Neural cell (in vitro differentiated cells): ENCODE data around the gene FFAR4. TPM values are rescaled to one million over a fixed set of nuclear protein-coding genes. Genes with fewer than 3 reads are reported as not detected.

Experiments
- H2AFZ ChIP-seq: fragments of 200-600, 300-800 bp; sonication (generic), shearing (Covaris generic); 2 replicates; pipeline ENCODE4 v1.6.0; 2014; ENCODE audit warnings: low read depth, mild to moderate bottlenecking, antibody characterized with exemption, low read length, moderate library complexity
- H3F3A ChIP-seq: fragments of 200-600 bp; shearing (Covaris generic); 2 replicates; pipeline ENCODE4 v1.6.1; 2016; ENCODE audit warnings: mild to moderate bottlenecking, moderate library complexity, mixed read lengths, antibody characterized with exemption, low read length; ENCODE audit not compliant: insufficient read depth, poor library complexity, severe bottlenecking
- H3K27ac ChIP-seq: fragments of 200-600, 300-800 bp; sonication (generic), shearing (Covaris generic); 2 replicates; pipeline ENCODE4 v1.5.1; 2014; ENCODE audit warnings: mild to moderate bottlenecking, low read length, moderate library complexity
- H3K27me3 ChIP-seq: fragments of 300-800, 200-600 bp; sonication (generic), shearing (Covaris generic); 2 replicates; pipeline ENCODE4 v1.6.0; 2014; ENCODE audit warnings: mild to moderate bottlenecking, low read depth, low read length, moderate library complexity; ENCODE audit not compliant: insufficient read depth
- H3K36me3 ChIP-seq: fragments of 300-800, 200-600 bp; sonication (generic), shearing (Covaris generic); 2 replicates; pipeline ENCODE4 v1.5.1; 2014; ENCODE audit warnings: mild to moderate bottlenecking, antibody characterized with exemption, low read length, moderate library complexity; ENCODE audit not compliant: insufficient read depth
- H3K4me2 ChIP-seq: fragments of 300-800, 200-600 bp; sonication (generic), shearing (Covaris generic); 2 replicates; pipeline ENCODE4 v1.6.0; 2014; ENCODE audit warnings: mild to moderate bottlenecking, low read length
- H3K4me3 ChIP-seq: fragments of 300-800, 200-600 bp; sonication (generic), shearing (Covaris generic); 2 replicates; pipeline ENCODE4 v1.5.1; 2014; ENCODE audit warnings: mild to moderate bottlenecking, low read length, moderate library complexity
- H3K79me2 ChIP-seq: fragments of 200-600 bp; shearing (Covaris generic); replicated peaks from 2 replicates; pipeline ENCODE4 v1.6.0; 2014; ENCODE audit warnings: mild to moderate bottlenecking, low read length, moderate library complexity; ENCODE audit not compliant: insufficient read depth
- H3K9ac ChIP-seq: fragments of 300-800, 200-600 bp; sonication (generic), shearing (Covaris generic); 2 replicates; pipeline ENCODE4 v1.6.1; 2016; ENCODE audit warnings: mild to moderate bottlenecking, low read length, mixed read lengths
- H3K9me2 ChIP-seq: fragments of 200-600 bp; shearing (Covaris generic); 2 replicates; pipeline ENCODE4 v1.6.1; 2016; ENCODE audit warnings: mild to moderate bottlenecking, low read length, mixed read lengths; ENCODE audit not compliant: insufficient read depth
- H3K9me3 ChIP-seq: fragments of 200-600, 300-800 bp; sonication (generic), shearing (Covaris generic); 2 replicates; pipeline ENCODE4 v1.6.1; 2016; ENCODE audit warnings: mild to moderate bottlenecking, mixed run types, low read length, moderate library complexity, mixed read lengths
- H4K20me1 ChIP-seq: fragments of 200-600 bp; shearing (Covaris generic); 2 replicates; pipeline ENCODE4 v1.6.1; 2016; ENCODE audit warnings: mild to moderate bottlenecking, mixed run types; ENCODE audit not compliant: insufficient read depth
- EP300 ChIP-seq: fragments of 450-650 bp; conservative IDR thresholded peaks from 2 replicates; pipeline ENCODE4 v1.6.1; 2014; ENCODE audit warnings: antibody characterized with exemption, mild to moderate bottlenecking, moderate library complexity; ENCODE audit not compliant: poor library complexity, severe bottlenecking
- EZH2 ChIP-seq: fragments of 200-600, 300-800 bp; shearing (Covaris generic), sonication (generic); IDR thresholded peaks from 2 replicates; pipeline ENCODE4 v1.6.1; 2014; ENCODE audit warnings: antibody characterized with exemption, low read length, borderline replicate concordance, mild to moderate bottlenecking; ENCODE audit not compliant: insufficient read depth, poor library complexity, severe bottlenecking
- MXI1 ChIP-seq: fragments of 450-650 bp; conservative IDR thresholded peaks from 2 replicates; pipeline ENCODE4 v1.6.1; 2014; ENCODE audit warnings: antibody characterized with exemption, mild to moderate bottlenecking; ENCODE audit not compliant: poor library complexity, severe bottlenecking
- POLR2AphosphoS5 ChIP-seq: IDR thresholded peaks from 2 replicates; pipeline ENCODE4 v1.6.1; 2012
- RAD21 ChIP-seq: fragments of 450-650 bp; conservative IDR thresholded peaks from 2 replicates; pipeline ENCODE4 v1.6.1; 2014; ENCODE audit warnings: antibody characterized with exemption, mild to moderate bottlenecking, moderate library complexity
- REST ChIP-seq: IDR thresholded peaks from 2 replicates; pipeline ENCODE4 v1.6.1; 2012; ENCODE audit warnings: borderline replicate concordance
- SMC3 ChIP-seq: fragments of 450-650 bp; conservative IDR thresholded peaks from 2 replicates; pipeline ENCODE4 v1.6.1; 2014; ENCODE audit warnings: antibody characterized with exemption, mild to moderate bottlenecking, moderate library complexity; ENCODE audit not compliant: poor library complexity
- TAF1 ChIP-seq: IDR thresholded peaks from 2 replicates; pipeline ENCODE4 v1.6.1; 2012; ENCODE audit warnings: low read depth
- polyA plus RNA-seq: library from polyadenylated mRNA; depleted of rRNA; stranded (reverse); fragments of >200 nt; gene quantifications from 2 replicates; pipeline ENCODE4 v1.2.3, GENCODE V29; 2014
- TF ChIP-seq, protein P1 (sequence below): fragments of 450-650 bp; IDR thresholded peaks from 2 replicates; pipeline ENCODE4 v1.5.1; 2014; ENCODE audit warnings: antibody characterized with exemption, mild to moderate bottlenecking, moderate library complexity; ENCODE audit not compliant: poor library complexity, severe bottlenecking

The FFAR4 gene
- polyA plus RNA-seq, 1 donor from 2014 or later: not detected

GRCh38 chr10:93614101-93614825 lies 47.8 kb downstream of the FFAR4 start:
- Histone ChIP-seq H3K4me2 (no peak overlapping the region), H3F3A (no peaks in the 10 kb centered on the region), H3K36me3 (no peaks in the 10 kb centered on the region), H2AFZ (no peak overlapping the region), H3K9me3 (no peaks in the 10 kb centered on the region), H3K9ac (no peak overlapping the region), H3K79me2 (no peaks in the 10 kb centered on the region), H3K27me3 (no peaks in the 10 kb centered on the region), H3K4me3 (no peak overlapping the region), H4K20me1 (no peaks in the 10 kb centered on the region), H3K9me2 (no peaks in the 10 kb centered on the region), H3K27ac (no peak overlapping the region)
- no peak for TF ChIP-seq EP300

- TF ChIP-seq EP300 (no peak), RAD21 (no peak), POLR2AphosphoS5 (no peak), SMC3 (no peak), MXI1 (no peak), TAF1 (no peak), EZH2 (no peak), REST (no peak)
- TF ChIP-seq, protein P1, sequence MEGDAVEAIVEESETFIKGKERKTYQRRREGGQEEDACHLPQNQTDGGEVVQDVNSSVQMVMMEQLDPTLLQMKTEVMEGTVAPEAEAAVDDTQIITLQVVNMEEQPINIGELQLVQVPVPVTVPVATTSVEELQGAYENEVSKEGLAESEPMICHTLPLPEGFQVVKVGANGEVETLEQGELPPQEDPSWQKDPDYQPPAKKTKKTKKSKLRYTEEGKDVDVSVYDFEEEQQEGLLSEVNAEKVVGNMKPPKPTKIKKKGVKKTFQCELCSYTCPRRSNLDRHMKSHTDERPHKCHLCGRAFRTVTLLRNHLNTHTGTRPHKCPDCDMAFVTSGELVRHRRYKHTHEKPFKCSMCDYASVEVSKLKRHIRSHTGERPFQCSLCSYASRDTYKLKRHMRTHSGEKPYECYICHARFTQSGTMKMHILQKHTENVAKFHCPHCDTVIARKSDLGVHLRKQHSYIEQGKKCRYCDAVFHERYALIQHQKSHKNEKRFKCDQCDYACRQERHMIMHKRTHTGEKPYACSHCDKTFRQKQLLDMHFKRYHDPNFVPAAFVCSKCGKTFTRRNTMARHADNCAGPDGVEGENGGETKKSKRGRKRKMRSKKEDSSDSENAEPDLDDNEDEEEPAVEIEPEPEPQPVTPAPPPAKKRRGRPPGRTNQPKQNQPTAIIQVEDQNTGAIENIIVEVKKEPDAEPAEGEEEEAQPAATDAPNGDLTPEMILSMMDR: no peak
- H3K9me2 ChIP-seq: no peaks in the 10 kb centered on the region
- H3F3A ChIP-seq: no peaks in the 10 kb centered on the region
- H4K20me1 ChIP-seq: no peaks in the 10 kb centered on the region
- no peaks in the 10 kb centered on the region for H3K79me2 ChIP-seq
- no peaks in the 10 kb centered on the region for H3K36me3 ChIP-seq
- H2AFZ ChIP-seq: no peak overlapping the region
- H3K9me3 ChIP-seq: no peaks in the 10 kb centered on the region
- H3K9ac ChIP-seq: no peak overlapping the region
- H3K4me2 ChIP-seq: no peak overlapping the region
- H3K27ac ChIP-seq: no peak overlapping the region
- H3K27me3 ChIP-seq: no peaks in the 10 kb centered on the region
- H3K4me3 ChIP-seq: no peak overlapping the region
These were observed 49.2 kb downstream of the FFAR4 start for GRCh38 chr10:93615576-93616235.
